Suprapubic skin (tissue), 4 donors: ENCODE results near the gene PATE3. TPM values are rescaled to one million over a fixed set of nuclear protein-coding genes. Genes with fewer than 3 reads are reported as not detected.

ENCODE experiments used
- DNase-seq, 2 donors: peaks; one replicate each; pipeline ENCODE4 v3.0.0-alpha.2; 2019; ENCODE audit warnings: low spot score in 2 of 2
- H3K27ac ChIP-seq: fragments of 200-600 bp; sonication (generic); one replicate; pipeline ENCODE4 v1.5.1; 2019
- H3K27me3 ChIP-seq: fragments of 200-600 bp; sonication (generic); one replicate; pipeline ENCODE4 v1.5.1; 2019
- H3K36me3 ChIP-seq: fragments of 200-600 bp; sonication (generic); one replicate; pipeline ENCODE4 v1.5.1; 2019
- H3K4me1 ChIP-seq: fragments of 200-600 bp; sonication (generic); one replicate; pipeline ENCODE4 v1.5.1; 2019
- H3K4me3 ChIP-seq: fragments of 200-600 bp; sonication (generic); one replicate; pipeline ENCODE4 v1.5.1; 2019; ENCODE audit warnings: mild to moderate bottlenecking
- H3K9me3 ChIP-seq: fragments of 200-600 bp; sonication (generic); one replicate; pipeline ENCODE4 v1.5.1; 2019
- CTCF ChIP-seq, 2 donors: fragments of 200-600 bp in 1 of 2; fragments of 450-650 bp in 1 of 2; sonication (generic) in 1 of 2; IDR thresholded peaks; one replicate each; pipeline ENCODE4 v1.5.1; 2016 to 2019; ENCODE audit warnings: antibody characterized with exemption in 2 of 2, mild to moderate bottlenecking in 1 of 2, moderate library complexity in 1 of 2
- EP300 ChIP-seq: sonication (generic); formaldehyde crosslinking; IDR thresholded peaks from one replicate; pipeline ENCODE4 v1.6.1; 2017; ENCODE audit warnings: antibody characterized with exemption
- POLR2A ChIP-seq, 2 donors: fragments of 450-650 bp; IDR thresholded peaks; one replicate each; pipeline ENCODE4 v1.6.1; 2017; ENCODE audit warnings: antibody characterized with exemption in 2 of 2, mild to moderate bottlenecking in 2 of 2, moderate library complexity in 2 of 2
- POLR2AphosphoS5 ChIP-seq, 3 donors: sonication (generic); formaldehyde crosslinking; IDR thresholded peaks; one replicate each; pipeline ENCODE4 v1.6.1; 2017; ENCODE audit warnings: antibody characterized with exemption in 3 of 3
- WGBS: methylation state at CpG from one replicate; pipeline ENCODE4 v1.1.5; 2018; 5-methylcytosine and 5-hydroxymethylcytosine counted together
- total RNA-seq, 4 donors: library from RNA; depleted of rRNA; stranded (reverse); fragments of >200 nt; gene quantifications; one replicate each; pipeline ENCODE4 v1.1.0, GENCODE V29; 2016

Gene PATE3
- total RNA-seq, 4 donors from 2014 or later: not detected

GRCh38 chr11:125772834-125773505 lies 15.0 kb upstream of the PATE3 start:
- no peak for DNase-seq
- Histone ChIP-seq H3K27ac (no peak overlapping the region), H3K27me3 (no peaks in the 10 kb centered on the region), H3K4me1 (no peaks in the 10 kb centered on the region), H3K4me3 (no peak overlapping the region), H3K9me3 (no peaks in the 10 kb centered on the region), H3K36me3 (no peaks in the 10 kb centered on the region)
- 36% methylated on average over 3 of the region's 3 CpGs for WGBS
- TF ChIP-seq CTCF (IDR thresholded peaks at IDR 0.05): no peak
- no peak for TF ChIP-seq POLR2AphosphoS5 (IDR thresholded peaks at IDR 0.05)
- TF ChIP-seq EP300: no peak
- TF ChIP-seq POLR2A (IDR thresholded peaks at IDR 0.05): no peak

DNA sequence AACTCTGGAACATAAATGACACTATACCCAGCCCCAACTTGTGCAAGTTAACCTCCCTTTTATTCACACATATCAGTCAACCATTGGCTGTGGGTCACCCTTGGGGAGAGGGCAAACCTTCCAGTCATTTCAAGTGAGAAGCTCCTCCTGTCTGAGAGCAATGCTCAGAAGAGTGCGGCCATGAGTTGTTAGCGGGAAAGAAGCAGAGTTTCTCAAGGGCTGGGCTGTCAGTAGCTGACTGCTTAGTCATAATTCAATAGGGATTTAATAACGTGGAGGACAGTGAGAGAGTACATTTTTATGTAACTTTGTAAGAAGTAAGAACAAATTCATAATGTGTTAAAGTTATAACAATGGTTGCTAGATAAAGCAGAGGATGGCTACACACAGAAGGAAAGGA lies 14.4 kb upstream of the PATE3 start:
- no peak for TF ChIP-seq CTCF (IDR thresholded peaks at IDR 0.05)
- no peak for TF ChIP-seq EP300
- TF ChIP-seq POLR2A (IDR thresholded peaks at IDR 0.05): no peak
- no peak for TF ChIP-seq POLR2AphosphoS5 (IDR thresholded peaks at IDR 0.05)
- Histone ChIP-seq H3K9me3 (no peaks in the 10 kb centered on the region), H3K4me1 (no peaks in the 10 kb centered on the region), H3K27ac (no peak overlapping the region), H3K36me3 (no peaks in the 10 kb centered on the region), H3K27me3 (no peaks in the 10 kb centered on the region), H3K4me3 (no peak overlapping the region)
- DNase-seq: no peak
- WGBS: 64% methylated on average over 3 of the region's 3 CpGs

DNA sequence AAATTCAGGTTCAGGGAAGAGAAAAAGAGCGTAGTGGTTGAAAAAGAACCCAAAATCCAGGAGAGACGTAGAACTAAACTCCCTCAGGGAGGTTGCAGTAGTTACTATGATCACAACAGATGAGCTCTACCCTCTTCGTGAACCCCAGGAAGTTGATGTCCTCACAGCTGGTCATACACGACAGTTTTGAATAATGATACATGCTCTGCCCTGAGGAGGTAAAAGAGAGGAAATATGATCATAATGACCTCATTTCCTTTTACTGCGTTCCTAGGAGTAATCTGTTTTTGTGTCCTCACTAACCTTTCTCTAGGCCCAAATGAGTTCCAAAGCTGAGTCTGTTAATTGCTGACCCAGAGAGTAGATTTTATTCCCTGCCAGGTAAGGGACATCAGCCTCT lies 10.6 kb upstream of the PATE3 start:
- Histone ChIP-seq H3K27me3 (no peaks in the 10 kb centered on the region), H3K4me1 (no peaks in the 10 kb centered on the region), H3K36me3 (no peaks in the 10 kb centered on the region), H3K9me3 (no peaks in the 10 kb centered on the region), H3K4me3 (no peak overlapping the region), H3K27ac (no peak overlapping the region)
- TF ChIP-seq CTCF (IDR thresholded peaks at IDR 0.05) (no peak), POLR2AphosphoS5 (IDR thresholded peaks at IDR 0.05) (no peak), EP300 (no peak), POLR2A (IDR thresholded peaks at IDR 0.05) (no peak)
- 43% methylated on average over 5 of the region's 5 CpGs for WGBS
- DNase-seq: no peak

DNA sequence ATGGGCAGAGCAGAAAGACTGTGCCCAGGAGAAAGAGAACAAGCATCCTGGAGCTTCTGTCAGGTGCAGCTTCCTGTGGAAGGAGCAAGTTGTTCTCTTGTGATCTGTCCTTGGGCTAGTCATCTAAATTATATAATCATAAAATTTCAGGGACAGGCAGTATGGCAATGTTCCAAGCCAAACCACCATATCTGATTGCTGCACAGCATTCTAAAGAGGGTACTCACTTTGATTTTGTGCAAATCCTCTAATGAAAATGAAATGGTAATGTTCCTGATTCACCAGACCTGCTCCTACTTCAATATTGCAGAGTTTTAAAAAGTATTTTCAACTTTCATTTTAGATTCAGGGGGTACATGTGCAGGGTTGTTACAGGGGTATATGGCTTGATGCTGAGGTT lies 9.2 kb upstream of the PATE3 start, which contains the start of gene PATE2:
TSS of gene PATE2 (minus strand) at position 101 of the 400 bp plus-strand sequence. CDS start at position 46, 55 bp downstream.
- TF ChIP-seq CTCF (IDR thresholded peaks at IDR 0.05) (no peak), POLR2AphosphoS5 (IDR thresholded peaks at IDR 0.05) (no peak)
- no peaks in the 10 kb centered on the region for H3K36me3 ChIP-seq
- H3K4me3 ChIP-seq: no peak within 1 kb of the TSS
- H3K27me3 ChIP-seq: no peaks in the 10 kb centered on the region
- H3K4me1 ChIP-seq: no peaks in the 10 kb centered on the region
- no peaks in the 10 kb centered on the region for H3K9me3 ChIP-seq
- no peak within 1 kb of the TSS for H3K27ac ChIP-seq
- no peak for DNase-seq

DNA sequence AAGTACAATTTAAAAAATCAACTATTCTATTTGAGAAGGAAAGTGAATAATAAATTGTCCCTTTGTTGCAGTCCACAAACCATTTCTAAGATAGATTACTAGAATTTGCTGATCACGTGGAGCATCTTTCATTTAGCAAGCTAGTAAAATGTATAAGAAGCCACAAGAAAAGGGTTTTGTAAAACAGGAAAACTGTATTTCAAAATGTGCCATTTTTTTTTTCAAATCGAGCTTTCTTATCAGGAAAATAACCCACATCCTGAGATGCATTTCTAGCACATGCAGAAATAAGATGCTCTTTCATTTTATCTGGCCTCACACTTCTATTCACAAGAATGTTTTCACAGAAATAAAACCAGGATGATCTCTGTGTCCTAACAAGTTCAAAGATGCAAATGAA lies 3.2 kb upstream of the PATE3 start:
- H3K4me1 ChIP-seq: no peaks in the 10 kb centered on the region
- H3K27me3 ChIP-seq: no peaks in the 10 kb centered on the region
- DNase-seq: no peak
- H3K4me3 ChIP-seq: no peak overlapping the region
- H3K27ac ChIP-seq: no peak overlapping the region
- H3K9me3 ChIP-seq: no peaks in the 10 kb centered on the region
- WGBS: 66% methylated on average over 2 of the region's 2 CpGs
- H3K36me3 ChIP-seq: no peaks in the 10 kb centered on the region
- TF ChIP-seq POLR2A (IDR thresholded peaks at IDR 0.05): no peak
- no peak for TF ChIP-seq POLR2AphosphoS5 (IDR thresholded peaks at IDR 0.05)
- TF ChIP-seq CTCF (IDR thresholded peaks at IDR 0.05): no peak
- no peak for TF ChIP-seq EP300
